HepG2 (cell line): ENCODE measurements around the gene CYP26A1. TPM values are rescaled to one million over a fixed set of nuclear protein-coding genes. Genes with fewer than 3 reads are reported as not detected.

ENCODE experiments used
- REPIN1 ChIP-seq: sonication (generic); formaldehyde crosslinking; IDR thresholded peaks from 2 replicates; pipeline ENCODE4 v1.8.0; 2022; ENCODE audit warnings: missing genetic modification reagents, low read depth, mild to moderate bottlenecking, borderline replicate concordance
- SIN3B ChIP-seq: fragments of 150-350 bp; IDR thresholded peaks from 2 replicates; pipeline ENCODE4 v1.6.1; 2014; ENCODE audit warnings: low read length
- SRSF1 ChIP-seq: fragments of 200-400 bp; formaldehyde crosslinking; optimal IDR thresholded peaks from 2 replicates; pipeline ENCODE3; 2017; ENCODE audit warnings: mild to moderate bottlenecking, low read depth, low read length, moderate library complexity
- TCF7 ChIP-seq: sonication (generic); IDR thresholded peaks from 2 replicates; pipeline ENCODE4 v1.6.1; 2016; ENCODE audit warnings: antibody characterized with exemption, low read depth
- WIZ ChIP-seq: sonication (generic); formaldehyde crosslinking; IDR thresholded peaks from 2 replicates; pipeline ENCODE4 v1.5.1; 2020; ENCODE audit warnings: mild to moderate bottlenecking, missing genetic modification reagents
- ZMYM2 ChIP-seq: sonication (generic); formaldehyde crosslinking; IDR thresholded peaks from 2 replicates; pipeline ENCODE4 v1.8.0; 2022; ENCODE audit warnings: mild to moderate bottlenecking, missing genetic modification reagents
- ZNF263 ChIP-seq: sonication (generic); formaldehyde crosslinking; IDR thresholded peaks from 2 replicates; pipeline ENCODE4 v1.4.0; 2020; ENCODE audit warnings: missing genetic modification reagents
- ZNF33B ChIP-seq: sonication (generic); formaldehyde crosslinking; IDR thresholded peaks from 2 replicates; pipeline ENCODE4 v1.5.1; 2020; ENCODE audit warnings: mild to moderate bottlenecking, missing genetic modification reagents
- polyA plus RNA-seq, 8 experiments: library from polyadenylated mRNA; depleted of rRNA in 3 of 8; stranded (reverse) in 7 of 8; unstranded in 1 of 8; fragments of >200 nt; fragmentation: Illumina TruSeq in 4 of 8; extraction: Trizol in 4 of 8; gene quantifications; 2 replicates each; pipeline versions ENCODE4 v1.2.1 to v1.2.3, GENCODE V29; 2011 to 2016; ENCODE audit warnings: low read depth in 4 of 8, missing spikeins in 1 of 8, mixed read lengths in 1 of 8; ENCODE audit not compliant: insufficient read depth in 1 of 8
- total RNA-seq, 5 experiments: library from RNA; depleted of rRNA; stranded (reverse); fragments of >200 nt; fragmentation: Illumina TruSeq; extraction: Trizol; gene quantifications; 2 replicates each; pipeline ENCODE4 v1.2.3, GENCODE V29; 2016; ENCODE audit warnings: low read depth in 1 of 5
- TF ChIP-seq, protein P1 (sequence below): sonication (generic); formaldehyde crosslinking; IDR thresholded peaks from 2 replicates; pipeline ENCODE4 v1.5.0; 2020; ENCODE audit warnings: mild to moderate bottlenecking, missing genetic modification reagents, borderline replicate concordance
- TF ChIP-seq, protein P2 (sequence below): sonication (generic); formaldehyde crosslinking; IDR thresholded peaks from 2 replicates; pipeline ENCODE4 v1.5.0; 2020; ENCODE audit warnings: missing genetic modification reagents
- TF ChIP-seq, protein P3 (sequence below): sonication (generic); formaldehyde crosslinking; IDR thresholded peaks from 2 replicates; pipeline ENCODE4 v1.8.1; 2022; ENCODE audit warnings: mild to moderate bottlenecking, missing genetic modification reagents
- TF ChIP-seq, protein P4 (sequence below): sonication (generic); formaldehyde crosslinking; conservative IDR thresholded peaks from 2 replicates; pipeline ENCODE4 v1.4.0; 2020; ENCODE audit warnings: missing genetic modification reagents
- TF ChIP-seq, protein P5 (sequence below): sonication (generic); formaldehyde crosslinking; IDR thresholded peaks from 2 replicates; pipeline ENCODE4 v1.8.1; 2023; ENCODE audit warnings: mild to moderate bottlenecking, missing genetic modification reagents
- TF ChIP-seq, protein P6 (sequence below): sonication (generic); formaldehyde crosslinking; IDR thresholded peaks from 2 replicates; pipeline ENCODE4 v1.8.1; 2023; ENCODE audit warnings: mild to moderate bottlenecking, missing genetic modification reagents
- TF ChIP-seq, protein P7 (sequence below): sonication (generic); formaldehyde crosslinking; IDR thresholded peaks from 2 replicates; pipeline ENCODE4 v1.4.0; 2020; ENCODE audit warnings: mild to moderate bottlenecking, missing genetic modification reagents
- TF ChIP-seq, protein P8 (sequence below): sonication (generic); formaldehyde crosslinking; IDR thresholded peaks from 2 replicates; pipeline ENCODE4 v1.4.0; 2020; ENCODE audit warnings: missing genetic modification reagents

The CYP26A1 gene
- total and polyA plus RNA-seq, 2 of the 13 experiments (the other 11 are each of a cell fraction or from before 2014, with no cell fraction given), result 0.15 TPM; not detected in 1

DNA sequence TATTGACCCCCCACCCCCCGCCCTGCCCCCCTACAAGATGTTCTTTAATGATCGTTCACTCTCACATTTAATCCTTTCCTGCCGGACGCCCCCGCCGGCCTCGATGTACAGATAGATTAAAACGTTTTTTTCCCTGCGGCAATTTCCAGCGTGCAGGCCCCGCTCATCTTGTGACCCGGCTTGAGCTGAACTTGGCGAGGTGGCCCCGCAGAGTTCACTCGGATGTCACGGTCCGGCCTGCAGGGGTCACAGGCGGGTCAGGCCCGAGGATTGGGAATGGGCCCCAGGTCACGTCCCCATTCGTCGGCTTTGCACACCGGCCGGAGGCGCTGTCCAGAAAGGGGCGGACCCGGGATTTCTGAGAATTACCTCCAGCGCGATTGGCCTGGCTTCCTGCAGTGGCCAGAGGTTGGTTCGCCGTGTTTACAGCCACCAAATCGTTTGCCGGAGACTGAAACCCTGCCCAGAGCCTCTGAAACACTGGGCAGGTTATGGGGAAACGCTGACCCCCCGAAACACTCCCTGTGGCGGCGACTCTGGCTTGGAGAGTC is 1.9 kb upstream of the CYP26A1 start (continued):
- TF ChIP-seq, protein P1, sequence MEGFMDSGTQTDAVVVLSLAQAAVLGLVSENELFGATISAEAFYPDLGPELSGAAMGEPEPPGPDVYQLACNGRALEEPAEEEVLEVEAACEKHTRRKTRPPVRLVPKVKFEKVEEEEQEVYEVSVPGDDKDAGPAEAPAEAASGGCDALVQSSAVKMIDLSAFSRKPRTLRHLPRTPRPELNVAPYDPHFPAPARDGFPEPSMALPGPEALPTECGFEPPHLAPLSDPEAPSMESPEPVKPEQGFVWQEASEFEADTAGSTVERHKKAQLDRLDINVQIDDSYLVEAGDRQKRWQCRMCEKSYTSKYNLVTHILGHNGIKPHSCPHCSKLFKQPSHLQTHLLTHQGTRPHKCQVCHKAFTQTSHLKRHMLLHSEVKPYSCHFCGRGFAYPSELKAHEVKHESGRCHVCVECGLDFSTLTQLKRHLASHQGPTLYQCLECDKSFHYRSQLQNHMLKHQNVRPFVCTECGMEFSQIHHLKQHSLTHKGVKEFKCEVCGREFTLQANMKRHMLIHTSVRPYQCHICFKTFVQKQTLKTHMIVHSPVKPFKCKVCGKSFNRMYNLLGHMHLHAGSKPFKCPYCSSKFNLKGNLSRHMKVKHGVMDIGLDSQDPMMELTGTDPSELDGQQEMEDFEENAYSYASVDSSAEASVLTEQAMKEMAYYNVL, result no peak
- TF ChIP-seq ZNF33B (no peak), ZNF263 (CRISPR knock-in tag) (no peak), SRSF1 (no peak), SIN3B (no peak), WIZ (CRISPR knock-in tag) (no peak), ZMYM2 (no peak), REPIN1 (CRISPR knock-in tag) (no peak), TCF7 (no peak)
- TF ChIP-seq, protein P2, sequence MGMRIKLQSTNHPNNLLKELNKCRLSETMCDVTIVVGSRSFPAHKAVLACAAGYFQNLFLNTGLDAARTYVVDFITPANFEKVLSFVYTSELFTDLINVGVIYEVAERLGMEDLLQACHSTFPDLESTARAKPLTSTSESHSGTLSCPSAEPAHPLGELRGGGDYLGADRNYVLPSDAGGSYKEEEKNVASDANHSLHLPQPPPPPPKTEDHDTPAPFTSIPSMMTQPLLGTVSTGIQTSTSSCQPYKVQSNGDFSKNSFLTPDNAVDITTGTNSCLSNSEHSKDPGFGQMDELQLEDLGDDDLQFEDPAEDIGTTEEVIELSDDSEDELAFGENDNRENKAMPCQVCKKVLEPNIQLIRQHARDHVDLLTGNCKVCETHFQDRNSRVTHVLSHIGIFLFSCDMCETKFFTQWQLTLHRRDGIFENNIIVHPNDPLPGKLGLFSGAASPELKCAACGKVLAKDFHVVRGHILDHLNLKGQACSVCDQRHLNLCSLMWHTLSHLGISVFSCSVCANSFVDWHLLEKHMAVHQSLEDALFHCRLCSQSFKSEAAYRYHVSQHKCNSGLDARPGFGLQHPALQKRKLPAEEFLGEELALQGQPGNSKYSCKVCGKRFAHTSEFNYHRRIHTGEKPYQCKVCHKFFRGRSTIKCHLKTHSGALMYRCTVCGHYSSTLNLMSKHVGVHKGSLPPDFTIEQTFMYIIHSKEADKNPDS (CRISPR knock-in tag), result no peak
- TF ChIP-seq, protein P3, sequence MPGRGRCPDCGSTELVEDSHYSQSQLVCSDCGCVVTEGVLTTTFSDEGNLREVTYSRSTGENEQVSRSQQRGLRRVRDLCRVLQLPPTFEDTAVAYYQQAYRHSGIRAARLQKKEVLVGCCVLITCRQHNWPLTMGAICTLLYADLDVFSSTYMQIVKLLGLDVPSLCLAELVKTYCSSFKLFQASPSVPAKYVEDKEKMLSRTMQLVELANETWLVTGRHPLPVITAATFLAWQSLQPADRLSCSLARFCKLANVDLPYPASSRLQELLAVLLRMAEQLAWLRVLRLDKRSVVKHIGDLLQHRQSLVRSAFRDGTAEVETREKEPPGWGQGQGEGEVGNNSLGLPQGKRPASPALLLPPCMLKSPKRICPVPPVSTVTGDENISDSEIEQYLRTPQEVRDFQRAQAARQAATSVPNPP (CRISPR knock-in tag), result no peak
- TF ChIP-seq, protein P4, sequence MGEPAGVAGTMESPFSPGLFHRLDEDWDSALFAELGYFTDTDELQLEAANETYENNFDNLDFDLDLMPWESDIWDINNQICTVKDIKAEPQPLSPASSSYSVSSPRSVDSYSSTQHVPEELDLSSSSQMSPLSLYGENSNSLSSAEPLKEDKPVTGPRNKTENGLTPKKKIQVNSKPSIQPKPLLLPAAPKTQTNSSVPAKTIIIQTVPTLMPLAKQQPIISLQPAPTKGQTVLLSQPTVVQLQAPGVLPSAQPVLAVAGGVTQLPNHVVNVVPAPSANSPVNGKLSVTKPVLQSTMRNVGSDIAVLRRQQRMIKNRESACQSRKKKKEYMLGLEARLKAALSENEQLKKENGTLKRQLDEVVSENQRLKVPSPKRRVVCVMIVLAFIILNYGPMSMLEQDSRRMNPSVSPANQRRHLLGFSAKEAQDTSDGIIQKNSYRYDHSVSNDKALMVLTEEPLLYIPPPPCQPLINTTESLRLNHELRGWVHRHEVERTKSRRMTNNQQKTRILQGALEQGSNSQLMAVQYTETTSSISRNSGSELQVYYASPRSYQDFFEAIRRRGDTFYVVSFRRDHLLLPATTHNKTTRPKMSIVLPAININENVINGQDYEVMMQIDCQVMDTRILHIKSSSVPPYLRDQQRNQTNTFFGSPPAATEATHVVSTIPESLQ (CRISPR knock-in tag), result no peak
- TF ChIP-seq, protein P5, sequence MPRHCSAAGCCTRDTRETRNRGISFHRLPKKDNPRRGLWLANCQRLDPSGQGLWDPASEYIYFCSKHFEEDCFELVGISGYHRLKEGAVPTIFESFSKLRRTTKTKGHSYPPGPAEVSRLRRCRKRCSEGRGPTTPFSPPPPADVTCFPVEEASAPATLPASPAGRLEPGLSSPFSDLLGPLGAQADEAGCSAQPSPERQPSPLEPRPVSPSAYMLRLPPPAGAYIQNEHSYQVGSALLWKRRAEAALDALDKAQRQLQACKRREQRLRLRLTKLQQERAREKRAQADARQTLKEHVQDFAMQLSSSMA, result no peak
- TF ChIP-seq, protein P6, sequence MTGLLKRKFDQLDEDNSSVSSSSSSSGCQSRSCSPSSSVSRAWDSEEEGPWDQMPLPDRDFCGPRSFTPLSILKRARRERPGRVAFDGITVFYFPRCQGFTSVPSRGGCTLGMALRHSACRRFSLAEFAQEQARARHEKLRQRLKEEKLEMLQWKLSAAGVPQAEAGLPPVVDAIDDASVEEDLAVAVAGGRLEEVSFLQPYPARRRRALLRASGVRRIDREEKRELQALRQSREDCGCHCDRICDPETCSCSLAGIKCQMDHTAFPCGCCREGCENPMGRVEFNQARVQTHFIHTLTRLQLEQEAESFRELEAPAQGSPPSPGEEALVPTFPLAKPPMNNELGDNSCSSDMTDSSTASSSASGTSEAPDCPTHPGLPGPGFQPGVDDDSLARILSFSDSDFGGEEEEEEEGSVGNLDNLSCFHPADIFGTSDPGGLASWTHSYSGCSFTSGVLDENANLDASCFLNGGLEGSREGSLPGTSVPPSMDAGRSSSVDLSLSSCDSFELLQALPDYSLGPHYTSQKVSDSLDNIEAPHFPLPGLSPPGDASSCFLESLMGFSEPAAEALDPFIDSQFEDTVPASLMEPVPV (CRISPR knock-in tag), result no peak
- TF ChIP-seq, protein P7, sequence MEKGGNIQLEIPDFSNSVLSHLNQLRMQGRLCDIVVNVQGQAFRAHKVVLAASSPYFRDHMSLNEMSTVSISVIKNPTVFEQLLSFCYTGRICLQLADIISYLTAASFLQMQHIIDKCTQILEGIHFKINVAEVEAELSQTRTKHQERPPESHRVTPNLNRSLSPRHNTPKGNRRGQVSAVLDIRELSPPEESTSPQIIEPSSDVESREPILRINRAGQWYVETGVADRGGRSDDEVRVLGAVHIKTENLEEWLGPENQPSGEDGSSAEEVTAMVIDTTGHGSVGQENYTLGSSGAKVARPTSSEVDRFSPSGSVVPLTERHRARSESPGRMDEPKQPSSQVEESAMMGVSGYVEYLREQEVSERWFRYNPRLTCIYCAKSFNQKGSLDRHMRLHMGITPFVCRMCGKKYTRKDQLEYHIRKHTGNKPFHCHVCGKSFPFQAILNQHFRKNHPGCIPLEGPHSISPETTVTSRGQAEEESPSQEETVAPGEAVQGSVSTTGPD (CRISPR knock-in tag), result no peak
- TF ChIP-seq, protein P8, sequence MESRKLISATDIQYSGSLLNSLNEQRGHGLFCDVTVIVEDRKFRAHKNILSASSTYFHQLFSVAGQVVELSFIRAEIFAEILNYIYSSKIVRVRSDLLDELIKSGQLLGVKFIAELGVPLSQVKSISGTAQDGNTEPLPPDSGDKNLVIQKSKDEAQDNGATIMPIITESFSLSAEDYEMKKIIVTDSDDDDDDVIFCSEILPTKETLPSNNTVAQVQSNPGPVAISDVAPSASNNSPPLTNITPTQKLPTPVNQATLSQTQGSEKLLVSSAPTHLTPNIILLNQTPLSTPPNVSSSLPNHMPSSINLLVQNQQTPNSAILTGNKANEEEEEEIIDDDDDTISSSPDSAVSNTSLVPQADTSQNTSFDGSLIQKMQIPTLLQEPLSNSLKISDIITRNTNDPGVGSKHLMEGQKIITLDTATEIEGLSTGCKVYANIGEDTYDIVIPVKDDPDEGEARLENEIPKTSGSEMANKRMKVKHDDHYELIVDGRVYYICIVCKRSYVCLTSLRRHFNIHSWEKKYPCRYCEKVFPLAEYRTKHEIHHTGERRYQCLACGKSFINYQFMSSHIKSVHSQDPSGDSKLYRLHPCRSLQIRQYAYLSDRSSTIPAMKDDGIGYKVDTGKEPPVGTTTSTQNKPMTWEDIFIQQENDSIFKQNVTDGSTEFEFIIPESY (CRISPR knock-in tag), result no peak
